Neural progenitor cell (in vitro differentiated cells): ENCODE data around the gene TBC1D14. TPM values are rescaled to one million over a fixed set of nuclear protein-coding genes. Genes with fewer than 3 reads are reported as not detected.

Experiments used
- DNase-seq: peaks from one replicate; pipeline ENCODE4 v3.0.0-alpha.2; 2016; ENCODE audit warnings: low spot score
- H2AFZ ChIP-seq: fragments of 200-600 bp; sonication (generic); replicated peaks from 2 replicates; pipeline ENCODE4 v1.6.1; 2016; ENCODE audit warnings: antibody characterized with exemption
- H3F3A ChIP-seq: fragments of 200-600 bp; sonication (generic); 2 replicates; pipeline ENCODE4 v1.6.1; 2016; ENCODE audit warnings: antibody characterized with exemption, low read depth
- H3K27ac ChIP-seq: fragments of 200-600 bp; sonication (generic); 2 replicates; pipeline ENCODE4 v1.5.1; 2016; ENCODE audit warnings: mild to moderate bottlenecking
- H3K27me3 ChIP-seq: fragments of 200-600 bp; sonication (generic); 2 replicates; pipeline ENCODE4 v1.6.1; 2016; ENCODE audit warnings: mild to moderate bottlenecking, moderate library complexity
- H3K36me3 ChIP-seq: fragments of 200-600 bp; sonication (generic); 2 replicates; pipeline ENCODE4 v1.5.1; 2016
- H3K4me1 ChIP-seq: fragments of 200-600 bp; sonication (generic); 2 replicates; pipeline ENCODE4 v1.6.1; 2016; ENCODE audit warnings: mixed run types
- H3K4me2 ChIP-seq: fragments of 200-600 bp; sonication (generic); 2 replicates; pipeline ENCODE4 v1.6.1; 2016
- H3K4me3 ChIP-seq: fragments of 200-600 bp; sonication (generic); 2 replicates; pipeline ENCODE4 v1.5.1; 2016
- H3K79me2 ChIP-seq: fragments of 200-600 bp; sonication (generic); 2 replicates; pipeline ENCODE4 v1.6.1; 2016; ENCODE audit warnings: low read depth
- H3K9ac ChIP-seq: fragments of 200-600 bp; sonication (generic); 2 replicates; pipeline ENCODE4 v1.6.1; 2016
- H3K9me3 ChIP-seq: fragments of 200-600 bp; sonication (generic); 2 replicates; pipeline ENCODE4 v1.5.1; 2016; ENCODE audit warnings: low read depth
- H4K20me1 ChIP-seq: fragments of 200-600 bp; sonication (generic); 2 replicates; pipeline ENCODE4 v1.6.1; 2016; ENCODE audit warnings: low read depth
- H3K27ac Mint-ChIP-seq: 3 replicates; pipeline ENCODE4 v1.8.0; 2021; ENCODE audit warnings: mixed read lengths
- H3K27me3 Mint-ChIP-seq: 2 replicates; pipeline ENCODE4 v1.8.0; 2022; ENCODE audit warnings: low read depth, mild to moderate bottlenecking, inconsistent platforms, moderate library complexity, mixed read lengths; ENCODE audit not compliant: insufficient read depth
- H3K36me3 Mint-ChIP-seq: 3 replicates; pipeline ENCODE4 v1.8.0; 2021; ENCODE audit warnings: mixed read lengths
- H3K4me1 Mint-ChIP-seq: 3 replicates; pipeline ENCODE4 v1.8.0; 2021; ENCODE audit warnings: mixed read lengths
- H3K4me3 Mint-ChIP-seq: 3 replicates; pipeline ENCODE4 v1.8.0; 2021; ENCODE audit warnings: mild to moderate bottlenecking, moderate library complexity, mixed read lengths
- H3K9me3 Mint-ChIP-seq: 3 replicates; pipeline ENCODE4 v1.8.0; 2020; ENCODE audit warnings: mixed read lengths
- CTCF ChIP-seq: fragments of 200-600 bp; sonication (generic); IDR thresholded peaks from 2 replicates; pipeline ENCODE4 v1.5.1; 2017; ENCODE audit warnings: antibody characterized with exemption, mild to moderate bottlenecking
- EZH2 ChIP-seq: fragments of 200-600 bp; sonication (generic); IDR thresholded peaks from 2 replicates; pipeline ENCODE4 v1.6.1; 2017; ENCODE audit warnings: antibody characterized with exemption, mild to moderate bottlenecking, moderate library complexity
- EZH2phosphoT487 ChIP-seq: fragments of 200-600 bp; sonication (generic); IDR thresholded peaks from 2 replicates; pipeline ENCODE4 v1.6.1; 2017; ENCODE audit warnings: antibody characterized with exemption
- total RNA-seq: library from RNA; depleted of rRNA; stranded (reverse); fragments of >200 nt; gene quantifications from 2 replicates; pipeline ENCODE4 v1.2.3, GENCODE V29; 2015; ENCODE audit warnings: low replicate concordance

TBC1D14 gene
- total RNA-seq, 1 donor from 2014 or later = 47.9 TPM

- no peaks in the 10 kb centered on the region for H3K9me3 Mint-ChIP-seq
These were observed 81.0 kb downstream of the TBC1D14 start for GRCh38 chr4:6990661-6991060.

GRCh38 chr4:6991249-6991648 lies 81.6 kb downstream of the TBC1D14 start:
- Mint-ChIP-seq H3K27ac (no peak overlapping the region), H3K9me3 (no peaks in the 10 kb centered on the region), H3K36me3 (peaks cover 15% of the 10 kb centered on the region), H3K4me3 (no peak overlapping the region), H3K27me3 (peaks cover 4% of the 10 kb centered on the region), H3K4me1 (peaks cover 41% of the 10 kb centered on the region)
- peaks cover 23% of the 10 kb centered on the region for H3K4me1 ChIP-seq
- no peak overlapping the region for H3K4me3 ChIP-seq
- H3F3A ChIP-seq = peaks cover 16% of the 10 kb centered on the region
- no peaks in the 10 kb centered on the region for H3K27me3 ChIP-seq
- TF ChIP-seq EZH2 (no peak), EZH2phosphoT487 (no peak), CTCF (no peak)
- H4K20me1 ChIP-seq = peaks cover 78% of the 10 kb centered on the region
- H3K9me3 ChIP-seq = no peaks in the 10 kb centered on the region
- no peaks in the 10 kb centered on the region for H3K36me3 ChIP-seq
- H3K9ac ChIP-seq = no peak overlapping the region
- DNase-seq = no peak
- H3K79me2 ChIP-seq = peaks cover 68% of the 10 kb centered on the region
- H2AFZ ChIP-seq = no peak overlapping the region
- no peak overlapping the region for H3K27ac ChIP-seq
- H3K4me2 ChIP-seq = no peak overlapping the region

More at GRCh38 chr4:6990661-6991060, 81.0 kb downstream of the TBC1D14 start:
- Histone ChIP-seq H3K27me3 (no peaks in the 10 kb centered on the region), H3K79me2 (peaks cover 74% of the 10 kb centered on the region), H3F3A (peaks cover 21% of the 10 kb centered on the region), H4K20me1 (peaks cover 83% of the 10 kb centered on the region), H3K27ac (no peak overlapping the region), H2AFZ (no peak overlapping the region), H3K4me2 (no peak overlapping the region), H3K36me3 (no peaks in the 10 kb centered on the region), H3K9me3 (no peaks in the 10 kb centered on the region), H3K9ac (no peak overlapping the region), H3K4me1 (peaks cover 29% of the 10 kb centered on the region), H3K4me3 (no peak overlapping the region)
- peaks cover 15% of the 10 kb centered on the region for H3K36me3 Mint-ChIP-seq
- H3K27ac Mint-ChIP-seq = no peak overlapping the region
- TF ChIP-seq EZH2phosphoT487 = no peak
- TF ChIP-seq EZH2 = no peak
- TF ChIP-seq CTCF = no peak
- DNase-seq = no peak
- H3K4me1 Mint-ChIP-seq = peaks cover 46% of the 10 kb centered on the region
- peaks cover 4% of the 10 kb centered on the region for H3K27me3 Mint-ChIP-seq
- H3K4me3 Mint-ChIP-seq = no peak overlapping the region

- Histone ChIP-seq H4K20me1 (peaks cover 73% of the 10 kb centered on the region), H3K79me2 (peaks cover 67% of the 10 kb centered on the region), H3K36me3 (no peaks in the 10 kb centered on the region), H3K9me3 (no peaks in the 10 kb centered on the region), H3K27me3 (no peaks in the 10 kb centered on the region), H3K9ac (no peak overlapping the region), H3K4me1 (peaks cover 23% of the 10 kb centered on the region), H3K4me3 (no peak overlapping the region), H2AFZ (no peak overlapping the region), H3F3A (peaks cover 10% of the 10 kb centered on the region), H3K27ac (no peak overlapping the region), H3K4me2 (no peak overlapping the region)
- no peak overlapping the region for H3K27ac Mint-ChIP-seq
- peaks cover 4% of the 10 kb centered on the region for H3K27me3 Mint-ChIP-seq
- H3K4me1 Mint-ChIP-seq = peaks cover 39% of the 10 kb centered on the region
- no peak overlapping the region for H3K4me3 Mint-ChIP-seq
- TF ChIP-seq CTCF (no peak), EZH2 (no peak), EZH2phosphoT487 (no peak)
- H3K36me3 Mint-ChIP-seq = peaks cover 15% of the 10 kb centered on the region
- H3K9me3 Mint-ChIP-seq = no peaks in the 10 kb centered on the region
- DNase-seq = no peak
These were observed 82.3 kb downstream of the TBC1D14 start for GRCh38 chr4:6991771-6992557.
